NCI-H1436 (cell line): ENCODE measurements around the gene CTNNBL1.
"Not testable (repeated sequence)": the region's sequence is repeated elsewhere in the genome, so short reads cannot be mapped to it uniquely, and the experiment has no call there.

ENCODE experiments used
- DNase-seq: peaks from one replicate; lab custom pipeline; 2025; lab: John Stamatoyannopoulos, UW

The CTNNBL1 gene

DNA sequence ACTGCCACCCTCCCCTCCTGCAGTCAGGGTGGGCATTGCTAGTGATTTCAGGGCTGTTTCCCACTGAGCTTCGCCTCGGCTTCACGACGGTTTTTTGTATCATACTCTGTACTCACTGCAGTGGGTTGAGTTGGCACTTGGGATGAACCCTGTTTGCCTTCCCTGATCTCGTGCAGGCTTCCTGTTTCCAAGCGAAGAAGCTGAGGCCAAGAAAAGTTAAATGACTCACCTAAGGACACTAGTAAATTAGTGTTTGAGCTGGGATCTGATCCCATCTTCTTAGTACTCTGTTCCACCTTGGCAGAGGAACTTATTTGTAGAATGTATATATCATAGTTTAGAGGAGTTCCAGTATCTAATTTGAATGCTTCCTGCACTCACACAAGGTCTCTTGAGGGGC lies 158.8 kb downstream of the CTNNBL1 start:
- no peak for DNase-seq

DNA sequence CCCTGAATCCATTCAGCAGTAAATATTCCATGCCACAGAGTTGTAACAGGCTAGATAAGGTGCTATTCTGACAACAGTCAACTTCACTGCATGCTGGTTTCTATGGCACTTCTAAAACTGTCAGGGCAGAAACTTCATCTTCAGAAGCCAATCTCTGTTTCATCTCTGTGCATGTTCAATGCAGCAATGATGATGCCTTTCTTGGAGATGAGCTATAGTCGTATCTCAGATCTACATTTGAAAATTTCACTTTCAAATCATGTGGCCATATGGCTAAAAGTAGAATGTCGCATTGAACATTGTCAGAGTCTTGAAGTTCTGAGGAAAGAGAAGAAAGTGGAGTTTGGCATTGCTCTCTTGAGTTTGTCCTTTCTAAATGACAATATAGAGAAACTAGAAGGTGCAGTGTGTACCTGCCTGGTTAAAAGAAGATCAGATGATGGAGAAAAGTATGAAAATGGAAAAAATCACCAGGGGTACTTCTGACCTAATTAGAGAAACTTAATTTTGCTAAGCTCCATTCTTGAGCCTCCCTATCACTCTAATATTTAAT lies 160.1 kb downstream of the CTNNBL1 start:
- no peak for DNase-seq

DNA sequence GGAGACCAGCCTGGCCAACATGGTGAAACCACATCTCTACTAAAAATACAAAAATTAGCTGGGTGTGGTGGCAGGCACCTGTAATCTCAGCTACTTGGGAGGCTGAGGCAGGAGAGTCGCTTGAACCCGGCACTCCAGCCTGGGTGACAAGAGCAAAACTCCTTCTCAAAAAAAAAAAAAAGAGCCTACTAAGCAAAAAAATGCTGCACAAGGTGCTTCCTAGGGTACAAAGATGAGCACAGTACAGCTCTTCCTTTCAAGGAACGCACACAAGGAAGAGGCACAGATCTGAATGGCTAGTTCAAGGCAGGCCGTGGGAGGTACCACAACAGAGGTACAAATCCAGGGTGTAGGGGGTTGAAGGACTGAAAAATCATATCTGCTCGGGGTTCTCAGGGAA lies 162.2 kb downstream of the CTNNBL1 start:
- DNase-seq = not testable (repeated sequence)

- DNase-seq = peak; percentile 13
These were observed 163.3 kb downstream of the CTNNBL1 start for GRCh38 chr20:37856932-37857660.

GRCh38 chr20:37859406-37860171 lies 165.8 kb downstream of the CTNNBL1 start:
- DNase-seq = no peak

DNA sequence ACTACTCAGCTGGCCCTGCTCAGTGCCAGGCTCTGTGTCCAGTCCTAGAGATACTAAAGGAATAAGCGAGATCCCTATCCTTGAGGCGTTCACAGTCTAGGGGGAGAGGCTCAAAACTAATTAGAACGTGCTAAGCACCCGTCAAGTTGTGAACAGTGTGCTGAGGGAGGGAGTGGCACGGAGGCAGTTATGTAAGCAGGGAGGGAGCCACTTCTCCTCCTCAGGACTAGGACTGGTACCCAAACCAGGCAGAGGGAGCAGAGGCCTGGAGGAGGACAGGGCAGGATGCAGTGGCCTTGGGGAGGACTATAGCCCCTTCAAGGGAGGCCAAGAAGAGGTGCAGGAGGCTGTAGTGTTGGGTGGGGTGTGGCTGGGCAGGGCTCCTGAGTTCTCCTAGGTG lies 169.5 kb downstream of the CTNNBL1 start:
- DNase-seq = no peak

GRCh38 chr20:37864298-37864697 lies 170.5 kb downstream of the CTNNBL1 start:
- DNase-seq = no peak

DNA sequence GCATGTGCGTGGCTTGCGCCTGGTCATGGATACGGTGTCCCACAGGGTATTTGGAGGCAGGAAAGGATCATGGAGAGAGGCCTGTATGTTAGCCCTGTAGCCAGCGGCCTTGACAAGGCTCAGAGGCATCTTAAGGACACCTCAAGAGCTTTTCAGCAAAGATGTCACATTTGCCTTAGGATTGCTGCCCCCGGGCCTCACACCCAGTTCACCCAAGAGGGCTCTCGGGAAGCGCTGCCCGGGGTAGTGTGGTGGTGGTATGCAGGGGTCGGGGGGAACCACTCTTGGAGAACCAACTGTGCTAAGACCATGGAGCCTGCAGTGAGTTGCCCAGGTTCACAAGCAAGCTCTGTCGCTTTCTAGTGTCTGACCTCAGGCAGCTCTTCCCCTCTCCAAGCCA lies 172.2 kb downstream of the CTNNBL1 start:
- DNase-seq = no peak

- DNase-seq = no peak
These were observed 173.7 kb downstream of the CTNNBL1 start for GRCh38 chr20:37867289-37868195.

GRCh38 chr20:37868851-37869333 lies 175.1 kb downstream of the CTNNBL1 start:
- no peak for DNase-seq

- no peak for DNase-seq
These were observed 175.6 kb downstream of the CTNNBL1 start for GRCh38 chr20:37869334-37869861.

DNA sequence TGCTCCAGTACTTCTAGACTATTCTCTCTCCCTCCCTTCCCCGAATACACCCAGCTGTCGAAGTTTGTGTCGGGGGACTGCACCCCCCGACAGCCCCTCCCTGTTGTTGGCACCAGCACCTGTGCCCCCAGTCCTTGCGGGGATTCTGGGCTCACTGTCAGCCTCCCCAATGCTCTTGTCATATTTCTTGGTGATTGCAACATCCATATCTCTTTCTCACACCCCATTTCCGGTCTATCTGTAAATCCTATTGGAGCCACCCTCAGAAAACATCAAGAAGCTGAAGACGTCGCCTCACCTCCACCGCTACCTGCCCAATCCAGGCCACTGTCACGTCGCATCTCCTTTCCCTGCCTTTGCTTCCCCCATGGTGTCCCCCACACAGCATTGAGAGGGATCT lies 176.5 kb downstream of the CTNNBL1 start:
- DNase-seq = no peak

- DNase-seq = no peak
These were observed 177.9 kb downstream of the CTNNBL1 start for GRCh38 chr20:37871751-37872150.

GRCh38 chr20:37872161-37872560 lies 178.3 kb downstream of the CTNNBL1 start:
- no peak for DNase-seq

GRCh38 chr20:37873884-37874283 lies 180.1 kb downstream of the CTNNBL1 start:
- no peak for DNase-seq

- DNase-seq = no peak
These were observed 181.8 kb downstream of the CTNNBL1 start for GRCh38 chr20:37875460-37876175.

- DNase-seq = no peak
These were observed 183.0 kb downstream of the CTNNBL1 start for GRCh38 chr20:37876863-37877262.

GRCh38 chr20:37877832-37878772 lies 184.3 kb downstream of the CTNNBL1 start:
- DNase-seq = no peak

DNA sequence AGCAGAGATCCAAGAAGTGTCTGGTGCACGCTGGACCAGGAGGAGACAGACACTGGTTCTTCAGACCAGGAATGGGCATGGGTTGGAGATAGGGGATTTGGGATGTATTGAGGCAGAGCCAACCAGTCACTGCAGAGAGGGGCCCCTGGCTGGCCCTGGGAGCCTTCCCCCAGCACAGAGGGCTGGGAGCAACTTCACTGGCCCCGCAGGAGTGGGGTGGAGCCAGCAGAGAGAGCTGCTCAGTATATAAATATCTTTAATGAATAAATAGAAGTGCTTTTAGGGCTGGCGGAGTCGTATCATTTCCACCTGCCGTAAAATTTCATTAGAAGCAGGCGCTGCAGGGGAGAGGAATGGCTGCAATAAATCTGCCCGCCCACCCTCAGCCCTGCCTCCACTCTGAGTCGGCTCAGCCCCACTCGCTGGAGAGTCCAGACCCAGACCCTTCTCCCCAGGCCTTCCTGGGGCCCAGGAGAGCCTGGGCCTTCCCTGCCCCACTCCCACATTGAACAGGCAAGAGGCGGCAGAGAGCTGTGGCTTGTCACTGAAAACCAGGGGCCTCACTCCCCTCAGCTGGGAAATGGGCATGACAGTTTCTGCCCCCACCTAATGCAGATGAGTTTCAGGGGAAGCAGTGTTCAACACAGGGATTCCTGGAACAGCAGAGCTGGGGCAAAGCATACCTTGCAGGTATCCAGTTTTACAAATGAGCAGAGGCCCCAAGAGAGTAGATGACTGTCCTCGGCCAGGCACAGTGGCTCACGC lies 185.2 kb downstream of the CTNNBL1 start:
- no peak for DNase-seq
